GM08714 (cell line): ENCODE measurements around the gene HJV.

Source experiments
- H3K4me3 ChIP-seq: fragments of 200-500 bp; sonication (Bioruptor generic); 2 replicates; pipeline ENCODE4 v1.5.1; 2014; ENCODE audit warnings: mild to moderate bottlenecking, low read length, inconsistent platforms
- ZNF274 ChIP-seq: IDR thresholded peaks from 2 replicates; pipeline ENCODE4 v1.6.1; 2012; ENCODE audit warnings: mild to moderate bottlenecking, low read depth, low read length

Gene HJV

DNA sequence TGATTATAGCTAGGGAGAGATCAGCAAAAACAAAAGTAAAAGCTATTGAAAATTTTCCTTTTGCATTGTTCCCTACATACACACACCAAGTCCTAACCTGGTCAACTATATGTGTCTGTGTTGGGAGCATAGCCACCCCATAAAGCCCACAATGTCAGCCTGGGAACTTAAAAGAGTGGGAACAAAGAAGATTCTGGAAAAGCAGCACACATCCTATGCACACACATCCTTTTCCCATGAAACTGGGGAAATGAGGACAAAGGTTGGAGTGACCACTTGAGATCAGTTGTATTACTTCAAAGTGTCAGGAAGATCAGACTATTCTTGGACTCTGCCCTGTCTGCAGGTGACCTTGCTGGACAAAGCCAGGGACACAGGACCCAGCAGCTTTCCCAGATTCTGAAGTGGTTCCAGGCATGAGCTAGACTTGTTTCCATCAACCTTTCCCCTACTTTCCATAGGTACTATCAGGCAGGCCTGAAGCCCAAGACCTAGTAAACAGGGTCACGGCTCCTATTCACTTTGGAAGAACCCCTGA, 41.0 kb downstream of the HJV start:
- H3K4me3 ChIP-seq, result no peak overlapping the region
- TF ChIP-seq ZNF274, result no peak

DNA sequence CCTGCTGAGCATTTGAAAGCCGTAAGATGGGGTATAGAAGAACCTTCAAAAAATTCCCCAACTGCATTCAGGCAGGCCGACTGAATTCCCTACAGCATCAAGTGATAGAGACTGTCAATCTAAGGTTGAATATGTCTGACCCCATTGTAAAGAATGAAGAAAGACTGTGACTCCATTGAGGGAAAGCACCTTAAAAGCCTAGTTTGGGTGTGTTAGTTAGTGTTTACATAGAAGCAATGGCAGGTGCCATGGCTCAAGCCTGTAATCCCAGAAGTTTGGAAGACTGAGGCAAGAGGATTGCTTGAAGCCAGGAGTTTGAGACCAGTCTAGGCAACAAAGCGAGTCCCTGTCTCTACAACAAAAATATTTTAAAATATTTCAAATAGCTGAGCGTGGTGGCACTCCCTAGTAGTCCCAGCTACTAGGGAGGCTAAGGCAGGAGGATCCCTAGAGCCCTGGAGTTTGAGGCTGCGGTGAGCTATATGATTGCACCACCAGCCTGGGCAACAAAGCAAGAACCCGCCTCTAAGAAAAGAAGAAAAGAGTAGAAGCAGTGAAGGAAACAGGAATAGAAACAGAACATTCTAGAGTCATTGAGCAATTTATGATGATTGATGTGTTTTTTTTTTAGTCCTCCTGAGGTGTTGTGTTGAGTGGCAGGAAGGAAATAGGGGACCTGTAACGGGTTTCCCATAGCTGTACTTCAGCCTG, 41.6 kb downstream of the HJV start:
- H3K4me3 ChIP-seq, result peak overlapping the region; percentile 20; the same call in 1 of the 2 replicates
- no peak for TF ChIP-seq ZNF274

DNA sequence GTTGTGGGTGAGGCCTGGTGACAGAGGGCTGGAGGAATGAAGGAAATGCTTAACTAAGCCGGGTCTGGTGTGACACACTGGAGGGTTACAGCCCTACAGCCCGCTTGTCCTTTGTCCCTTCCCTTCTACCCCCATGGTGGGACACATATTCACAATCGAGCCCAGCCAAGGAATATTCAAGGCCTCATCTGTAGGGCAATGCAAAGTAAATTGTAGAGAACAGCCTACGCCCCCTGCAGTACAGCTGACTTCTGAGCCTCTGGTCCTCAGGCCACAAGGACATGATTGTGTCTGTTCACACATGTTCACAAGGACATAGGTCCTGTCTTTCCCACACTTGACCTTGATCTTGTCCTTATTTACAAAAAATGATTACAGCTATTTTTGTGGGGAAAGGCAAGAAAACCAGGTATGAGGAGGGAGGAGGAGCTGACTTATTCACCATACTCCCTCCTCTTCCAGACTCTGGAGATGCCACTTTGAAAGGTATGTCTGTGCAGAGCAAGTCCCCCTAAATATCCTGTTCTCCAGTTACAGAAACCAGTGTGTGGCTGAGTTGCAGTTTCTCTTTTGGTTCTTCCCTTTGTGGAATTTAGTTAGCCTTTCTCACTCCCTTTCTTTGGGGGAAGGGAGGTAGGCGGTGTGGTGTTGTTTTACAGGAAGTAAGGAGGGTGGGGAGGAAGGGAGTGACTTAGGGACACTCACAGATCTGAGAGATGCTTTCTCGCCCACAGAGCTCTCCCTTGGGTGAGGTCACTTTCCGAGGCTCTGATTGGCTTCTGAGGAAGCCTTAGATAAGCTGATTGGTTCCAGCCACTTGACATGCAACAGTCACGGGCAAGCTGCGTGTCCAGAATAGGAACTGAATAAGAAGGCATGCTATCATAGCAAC, 42.4 kb downstream of the HJV start:
- H3K4me3 ChIP-seq, result peak overlapping the region; percentile 8; the same call in 1 of the 2 replicates
- no peak for TF ChIP-seq ZNF274

DNA sequence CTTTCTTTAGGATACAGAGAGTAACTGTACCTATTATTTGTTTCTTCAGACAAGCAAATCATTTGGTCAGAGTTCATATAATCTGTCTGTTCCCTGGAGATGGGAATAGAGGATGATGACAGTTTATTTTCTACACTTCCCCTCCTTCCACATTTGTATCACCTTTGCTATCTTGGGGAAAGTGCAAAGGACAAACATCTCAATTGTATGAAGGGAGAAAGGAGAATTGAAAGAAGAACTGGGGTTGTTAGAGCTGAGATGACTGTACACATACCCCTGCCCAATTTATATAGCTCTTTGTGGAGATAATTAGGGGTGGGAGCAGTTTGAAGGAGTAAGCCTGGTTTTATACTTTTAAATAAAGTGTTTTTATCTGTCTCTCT, 43.1 kb downstream of the HJV start:
- no peak overlapping the region; the same call in 1 of the 2 replicates for H3K4me3 ChIP-seq
- TF ChIP-seq ZNF274, result no peak

DNA sequence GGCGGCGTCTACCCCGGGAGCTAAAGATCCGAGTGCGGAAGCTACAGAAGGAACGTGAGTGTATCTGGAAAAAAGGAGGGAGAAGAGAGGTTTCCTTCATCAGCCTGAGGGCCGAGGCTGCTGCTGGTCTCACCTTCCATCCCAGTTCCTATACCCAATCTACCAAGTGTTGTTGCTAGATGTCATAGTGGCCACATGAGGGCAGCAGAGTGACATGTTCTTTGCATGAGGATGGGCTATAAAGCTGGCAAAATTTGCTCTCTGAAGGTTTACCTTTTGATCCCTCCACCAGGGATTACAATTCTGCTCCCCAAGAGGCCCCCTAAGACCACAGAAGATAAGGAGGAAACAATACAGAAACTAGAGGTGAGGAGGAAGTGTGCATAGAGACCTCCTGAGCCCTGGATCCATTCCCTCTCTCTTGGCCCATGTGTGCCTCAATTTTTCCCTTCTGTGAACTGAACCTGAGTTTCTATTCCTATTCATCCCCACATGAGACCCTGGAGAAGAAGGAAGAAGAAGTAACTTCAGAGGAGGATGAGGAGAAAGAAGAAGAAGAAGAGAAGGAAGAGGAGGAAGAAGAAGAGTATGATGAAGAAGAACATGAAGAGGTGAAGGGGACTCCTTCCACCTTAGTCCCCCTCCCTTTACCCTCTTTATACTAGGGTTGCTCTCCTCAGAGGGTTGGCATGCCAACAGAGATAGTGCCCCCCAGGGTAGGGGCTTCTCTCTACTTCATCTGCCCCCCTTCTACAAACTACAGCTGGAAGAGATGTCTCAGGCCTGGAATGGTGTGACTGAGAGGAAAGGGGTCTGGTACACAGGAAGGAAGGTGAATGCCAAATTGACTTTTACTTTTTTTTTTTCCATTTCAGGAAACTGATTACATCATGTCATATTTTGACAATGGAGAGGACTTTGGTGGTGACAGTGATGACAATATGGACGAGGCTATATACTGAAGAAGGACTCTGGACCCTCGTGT, 43.8 kb downstream of the HJV start:
- no peak for TF ChIP-seq ZNF274
- no peak overlapping the region for H3K4me3 ChIP-seq

DNA sequence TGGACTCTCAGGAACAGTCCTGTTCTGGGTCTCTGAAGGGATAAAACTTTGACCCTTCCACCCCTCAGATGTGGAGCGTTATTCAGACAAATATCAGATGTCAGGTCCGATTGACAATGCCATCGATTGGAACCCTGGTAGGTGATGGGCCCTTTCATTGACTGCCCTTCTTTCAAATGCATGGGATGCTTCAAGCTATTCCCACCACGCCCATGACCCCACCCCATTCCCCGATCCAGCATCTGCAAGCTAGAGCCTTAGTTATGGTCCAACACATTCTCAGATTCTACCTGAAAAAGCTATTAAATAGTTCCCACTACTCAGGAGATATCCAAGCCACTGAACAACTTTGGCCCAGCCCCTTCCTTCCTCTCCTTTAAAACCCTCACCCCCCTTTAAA, 44.5 kb downstream of the HJV start:
- H3K4me3 ChIP-seq, result no peak overlapping the region
- no peak for TF ChIP-seq ZNF274

DNA sequence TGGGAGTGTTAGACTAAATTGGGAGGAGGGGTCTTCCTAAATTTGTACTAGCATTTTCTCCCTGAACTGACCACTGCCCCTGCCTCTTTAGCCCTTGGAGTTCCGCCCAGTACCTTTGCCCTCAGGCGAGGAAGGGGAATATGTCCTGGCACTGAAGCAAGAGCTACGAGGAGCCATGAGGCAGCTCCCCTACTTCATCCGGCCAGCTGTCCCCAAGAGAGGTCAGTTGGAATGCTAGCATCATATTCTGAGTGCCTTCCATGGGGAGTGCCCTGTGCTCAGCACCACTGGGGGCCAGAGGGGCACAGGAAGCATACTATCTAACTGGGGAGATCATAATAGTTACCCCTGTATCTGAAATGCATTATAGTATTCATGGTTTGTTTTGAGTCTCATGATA, 46.3 kb downstream of the HJV start:
- H3K4me3 ChIP-seq, result no peak overlapping the region
- TF ChIP-seq ZNF274, result no peak

DNA sequence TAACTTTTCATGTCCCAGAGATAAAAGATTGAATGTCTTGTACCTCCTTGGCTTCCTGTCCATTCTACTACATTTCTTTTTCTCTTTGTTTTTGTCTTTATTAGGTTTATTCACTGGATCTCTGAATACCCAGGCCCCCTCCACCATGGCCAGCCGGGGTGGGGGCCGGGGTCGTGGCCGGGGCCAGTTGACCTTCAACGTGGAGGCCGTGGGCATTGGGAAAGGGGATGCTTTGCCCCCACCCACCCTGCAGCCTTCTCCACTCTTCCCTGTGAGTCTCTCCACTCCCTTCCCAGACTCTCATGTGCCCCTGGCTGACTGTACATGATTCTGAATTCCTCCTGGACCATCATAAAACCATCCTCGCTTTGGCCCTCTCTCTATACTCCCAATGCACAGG, 46.8 kb downstream of the HJV start:
- no peak for TF ChIP-seq ZNF274
- no peak overlapping the region for H3K4me3 ChIP-seq

DNA sequence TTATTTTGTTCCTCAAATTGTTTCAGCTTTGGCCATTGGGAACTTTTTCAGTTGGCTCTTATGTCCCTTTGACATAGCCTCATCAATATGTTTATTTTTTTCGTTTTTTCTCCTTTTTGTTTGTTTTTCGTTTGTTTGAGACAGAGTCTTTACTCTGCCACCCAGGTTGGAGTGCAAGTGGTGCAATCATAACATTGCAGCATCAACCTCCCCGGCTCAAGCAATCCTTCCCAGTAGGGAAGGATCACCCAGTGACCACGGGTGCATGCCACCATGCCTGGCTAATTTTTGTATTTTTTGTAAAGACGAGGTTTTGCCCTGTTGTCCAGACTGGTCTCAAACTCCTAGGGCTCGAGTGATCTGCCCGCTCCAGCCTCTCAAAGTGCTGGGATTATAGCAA, 49.0 kb downstream of the HJV start:
- no peak for TF ChIP-seq ZNF274

More for the DNA sequence above, 49.0 kb downstream of the HJV start:
- no peak overlapping the region for H3K4me3 ChIP-seq
